NCI-H774 (cell line): ENCODE data around the gene NIT1.

Experiments used
- DNase-seq: peaks from one replicate; lab custom pipeline; 2025; lab: John Stamatoyannopoulos, UW

Gene NIT1

GRCh38 chr1:161153682-161154337, 35.9 kb downstream of the NIT1 start, which contains the start of gene UFC1:
UFC1 (plus strand) TSS chr1:161153978; CDS start chr1:161153998, 20 bp downstream.
- DNase-seq = peak; percentile 88

GRCh38 chr1:161157867-161158266, 40.0 kb downstream of the NIT1 start:
- no peak for DNase-seq

GRCh38 chr1:161158316-161159010, 40.6 kb downstream of the NIT1 start:
- DNase-seq = no peak

GRCh38 chr1:161159087-161159912, 41.4 kb downstream of the NIT1 start, which contains the start of gene USP21:
USP21 (plus strand) TSS chr1:161159500; CDS start chr1:161160641, 1,141 bp downstream.
- DNase-seq = peak; percentile 88

GRCh38 chr1:161159913-161160243, 42.0 kb downstream of the NIT1 start:
- DNase-seq = no peak

- no peak for DNase-seq
Measured at GRCh38 chr1:161160671-161161145, 42.8 kb downstream of the NIT1 start.

- no peak for DNase-seq
Measured at GRCh38 chr1:161161652-161162051, 43.7 kb downstream of the NIT1 start.

GRCh38 chr1:161162052-161162451, 44.1 kb downstream of the NIT1 start:
- DNase-seq = no peak

- no peak for DNase-seq
Measured at GRCh38 chr1:161162806-161163205, 44.9 kb downstream of the NIT1 start.

GRCh38 chr1:161163793-161164192, 45.9 kb downstream of the NIT1 start:
- no peak for DNase-seq

GRCh38 chr1:161164901-161165610, 47.2 kb downstream of the NIT1 start:
- DNase-seq = no peak

- DNase-seq = peak; percentile 97
Measured at GRCh38 chr1:161165742-161166668, 48.1 kb downstream of the NIT1 start, which contains the start of gene PPOX. PPOX (plus strand) TSS chr1:161166426; CDS start chr1:161166848, 422 bp downstream.

GRCh38 chr1:161166669-161167548, 49.0 kb downstream of the NIT1 start:
- DNase-seq = no peak

- DNase-seq = no peak
Measured at GRCh38 chr1:161168906-161169305, 51.0 kb downstream of the NIT1 start.
